HG03520 (cell line): ENCODE data around the gene DNAJC5.
"Not testable (repeated sequence)": the region's sequence is repeated elsewhere in the genome, so short reads cannot be mapped to it uniquely, and the experiment has no call there.

Source experiments
- ATAC-seq: cut with Tn5 transposase; IDR thresholded peaks from one replicate; pipeline ENCODE4 v1.9.1; 2021; ENCODE audit warnings: mild to moderate bottlenecking, moderate library complexity; ENCODE audit not compliant: unreplicated experiment

DNAJC5 gene

GRCh38 chr20:63952769-63953168 lies 57.8 kb downstream of the DNAJC5 start:
- ATAC-seq: no peak

GRCh38 chr20:63953764-63954429 lies 59.0 kb downstream of the DNAJC5 start:
- ATAC-seq: no peak

- no peak for ATAC-seq
These were observed 60.4 kb downstream of the DNAJC5 start for GRCh38 chr20:63955281-63955826.

GRCh38 chr20:63955827-63956663 lies 61.1 kb downstream of the DNAJC5 start, which contains the start of gene UCKL1:
Gene UCKL1 (minus strand): TSS chr20:63956416. CDS start chr20:63956372, 44 bp downstream.
- peak; percentile 66 for ATAC-seq

GRCh38 chr20:63956664-63957003 lies 61.7 kb downstream of the DNAJC5 start:
- ATAC-seq: no peak

GRCh38 chr20:63957004-63957689 lies 62.2 kb downstream of the DNAJC5 start:
- peak; percentile 17 for ATAC-seq

GRCh38 chr20:63957690-63958441 lies 62.9 kb downstream of the DNAJC5 start:
- no peak for ATAC-seq

GRCh38 chr20:63958471-63958870 lies 63.5 kb downstream of the DNAJC5 start:
- ATAC-seq: no peak

GRCh38 chr20:63958964-63959698 lies 64.2 kb downstream of the DNAJC5 start:
- ATAC-seq: no peak

- ATAC-seq: no peak
These were observed 64.8 kb downstream of the DNAJC5 start for GRCh38 chr20:63959699-63960075.

- not testable (repeated sequence) for ATAC-seq
These were observed 66.0 kb downstream of the DNAJC5 start for GRCh38 chr20:63960654-63961621.

- ATAC-seq: no peak
These were observed 66.9 kb downstream of the DNAJC5 start for GRCh38 chr20:63961664-63962425.

- ATAC-seq: no peak
These were observed 67.8 kb downstream of the DNAJC5 start for GRCh38 chr20:63962426-63963347.

- ATAC-seq: no peak
These were observed 68.4 kb downstream of the DNAJC5 start for GRCh38 chr20:63963348-63963741.

GRCh38 chr20:63963784-63964301 lies 68.9 kb downstream of the DNAJC5 start:
- no peak for ATAC-seq

- ATAC-seq: no peak
These were observed 69.5 kb downstream of the DNAJC5 start for GRCh38 chr20:63964412-63964811.
